Tibial artery (tissue), 4 donors: ENCODE measurements around the gene MILR1.

Experiments used
- DNase-seq, 2 donors: peaks; one replicate each; pipeline ENCODE4 v3.0.0-alpha.2; 2019
- H3K27ac ChIP-seq, 2 donors: fragments of 200-600 bp; sonication (generic) in 1 of 2; 1 replicate in 1 of 2; 2 replicates in 1 of 2; pipeline ENCODE4 v1.5.1; 2018 to 2019; ENCODE audit warnings: mild to moderate bottlenecking in 1 of 2
- H3K27me3 ChIP-seq, 2 donors: fragments of 200-600 bp; sonication (generic) in 1 of 2; one replicate each; pipeline versions ENCODE4 v1.5.1 to v1.6.0; 2016 to 2019
- H3K36me3 ChIP-seq, 3 donors: fragments of 200-600 bp; sonication (generic) in 2 of 3; one replicate each; pipeline ENCODE4 v1.5.1; 2016 to 2019; ENCODE audit warnings: mild to moderate bottlenecking in 2 of 3
- H3K4me1 ChIP-seq, 4 donors: fragments of 200-600 bp; sonication (generic) in 2 of 4; 1 replicate in 3 of 4; 2 replicates in 1 of 4; pipeline ENCODE4 v1.5.1; 2016 to 2019
- H3K4me3 ChIP-seq, 2 donors: fragments of 200-600 bp; sonication (generic) in 1 of 2; 1 replicate in 1 of 2; 2 replicates in 1 of 2; pipeline ENCODE4 v1.5.1; 2018 to 2019; ENCODE audit warnings: mild to moderate bottlenecking in 2 of 2
- H3K9me3 ChIP-seq, 3 donors: fragments of 200-600 bp; sonication (generic) in 1 of 3; one replicate each; pipeline ENCODE4 v1.5.1; 2016 to 2019
- intact Hi-C: fragments of 100-400 bp; cut with DNase I; formaldehyde crosslinking; loops from one replicate; pipeline ENCODE4 v1.15.0; 2023; ENCODE audit warnings: low total_unique reads
- TF ChIP-seq, protein P1 (sequence below), 2 experiments: fragments of 200-600 bp in 1 of 2; fragments of 450-650 bp in 1 of 2; IDR thresholded peaks; one replicate each; pipeline ENCODE4 v1.5.1; 2017 to 2019; ENCODE audit warnings: antibody characterized with exemption in 2 of 2, mild to moderate bottlenecking in 1 of 2, moderate library complexity in 1 of 2

MILR1 gene

DNA sequence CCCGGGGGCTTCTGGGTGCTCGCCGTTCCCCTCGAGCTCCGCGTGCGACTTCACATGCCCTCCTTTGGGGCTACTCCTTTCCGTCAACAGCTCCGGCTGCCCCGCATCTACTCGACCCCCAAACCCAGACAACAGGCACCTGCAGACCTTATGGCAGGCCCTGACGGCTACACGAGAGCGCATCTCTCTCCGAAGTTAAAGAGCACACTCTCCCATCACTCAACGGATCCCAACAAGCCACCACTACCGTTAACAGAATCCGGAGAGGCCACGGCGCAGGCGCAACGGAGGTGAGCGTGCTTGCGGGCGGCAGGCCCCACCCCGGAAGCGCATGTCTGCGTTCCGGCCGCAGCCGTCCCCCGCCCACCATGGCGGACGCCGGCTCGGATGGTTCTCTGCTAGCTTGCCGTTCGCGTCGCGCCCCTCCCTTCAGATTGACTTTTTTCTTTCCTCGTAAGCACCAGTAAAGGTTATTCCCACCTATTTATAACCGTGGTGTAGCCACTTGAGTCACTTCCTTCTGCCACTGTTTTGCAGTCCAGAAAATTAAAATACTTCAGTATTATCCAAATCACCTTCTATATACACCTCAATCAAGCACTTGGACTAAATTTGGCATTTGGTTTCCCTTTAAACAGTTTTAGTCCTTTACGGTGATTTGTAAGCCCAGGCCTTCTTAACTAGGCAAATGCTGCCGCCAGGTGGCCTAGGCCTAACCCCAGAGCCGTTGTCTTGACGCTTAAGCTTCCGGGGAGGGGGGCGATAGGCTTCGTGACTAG, 48.1 kb downstream of the MILR1 start, which contains the start of gene POLG2:
Gene POLG2, minus strand, starts transcription at position 269 of the 779 bp plus-strand sequence. Its CDS starts 86 bp downstream, at position 183.
- peak within 1 kb of the TSS; percentile 79 to 80 for H3K27ac ChIP-seq
- H3K36me3 ChIP-seq = peaks cover 38 to 59% (median 39%) of the 10 kb centered on the region in 3 donors
- intact Hi-C loops = loop anchor here (5.0 kb wide), 1 partner anchor 75 kb away; no protein-coding TSS in a partner anchor
- no peaks in the 10 kb centered on the region for H3K9me3 ChIP-seq
- DNase-seq = peak; percentile 92 to 94
- no peaks in the 10 kb centered on the region for H3K27me3 ChIP-seq
- peaks cover 7 to 70% (median 42%) of the 10 kb centered on the region in 4 donors for H3K4me1 ChIP-seq
- TF ChIP-seq, protein P1, sequence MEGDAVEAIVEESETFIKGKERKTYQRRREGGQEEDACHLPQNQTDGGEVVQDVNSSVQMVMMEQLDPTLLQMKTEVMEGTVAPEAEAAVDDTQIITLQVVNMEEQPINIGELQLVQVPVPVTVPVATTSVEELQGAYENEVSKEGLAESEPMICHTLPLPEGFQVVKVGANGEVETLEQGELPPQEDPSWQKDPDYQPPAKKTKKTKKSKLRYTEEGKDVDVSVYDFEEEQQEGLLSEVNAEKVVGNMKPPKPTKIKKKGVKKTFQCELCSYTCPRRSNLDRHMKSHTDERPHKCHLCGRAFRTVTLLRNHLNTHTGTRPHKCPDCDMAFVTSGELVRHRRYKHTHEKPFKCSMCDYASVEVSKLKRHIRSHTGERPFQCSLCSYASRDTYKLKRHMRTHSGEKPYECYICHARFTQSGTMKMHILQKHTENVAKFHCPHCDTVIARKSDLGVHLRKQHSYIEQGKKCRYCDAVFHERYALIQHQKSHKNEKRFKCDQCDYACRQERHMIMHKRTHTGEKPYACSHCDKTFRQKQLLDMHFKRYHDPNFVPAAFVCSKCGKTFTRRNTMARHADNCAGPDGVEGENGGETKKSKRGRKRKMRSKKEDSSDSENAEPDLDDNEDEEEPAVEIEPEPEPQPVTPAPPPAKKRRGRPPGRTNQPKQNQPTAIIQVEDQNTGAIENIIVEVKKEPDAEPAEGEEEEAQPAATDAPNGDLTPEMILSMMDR (IDR thresholded peaks at IDR 0.05) = peak in 1 of 2 experiments; percentile 32
- H3K4me3 ChIP-seq = peak within 1 kb of the TSS; percentile 74 to 75

GRCh38 chr17:64497565-64498035, 48.7 kb downstream of the MILR1 start:
- Histone ChIP-seq H3K9me3 (no peaks in the 10 kb centered on the region), H3K27me3 (no peaks in the 10 kb centered on the region), H3K4me3 (peak overlapping the region; percentile 74 to 75), H3K4me1 (peaks cover 7 to 76% (median 49%) of the 10 kb centered on the region in 4 donors), H3K27ac (peak overlapping the region; percentile 79 to 80), H3K36me3 (peaks cover 44 to 60% (median 45%) of the 10 kb centered on the region in 3 donors)
- DNase-seq = no peak
- intact Hi-C loops = loop anchor here (5.0 kb wide), 1 partner anchor 75 kb away; no protein-coding TSS in a partner anchor
- TF ChIP-seq, protein P1 (IDR thresholded peaks at IDR 0.05) = no peak

- no peak for DNase-seq
- peaks cover 50 to 62% (median 55%) of the 10 kb centered on the region in 3 donors for H3K36me3 ChIP-seq
- no peak overlapping the region for H3K4me3 ChIP-seq
- intact Hi-C loops = loop anchor here (5.0 kb wide), 1 partner anchor 76 kb away; no protein-coding TSS in a partner anchor
- no peaks in the 10 kb centered on the region for H3K27me3 ChIP-seq
- peak overlapping the region in 1 of 2 donors; percentile 79 for H3K27ac ChIP-seq
- peaks cover 11 to 86% (median 58%) of the 10 kb centered on the region in 4 donors for H3K4me1 ChIP-seq
- no peaks in the 10 kb centered on the region for H3K9me3 ChIP-seq
- TF ChIP-seq, protein P1 (IDR thresholded peaks at IDR 0.05) = no peak
These were observed 49.6 kb downstream of the MILR1 start for GRCh38 chr17:64498308-64499203.

GRCh38 chr17:64499805-64500486, 51.0 kb downstream of the MILR1 start:
- Histone ChIP-seq H3K4me3 (no peak overlapping the region), H3K27ac (no peak overlapping the region), H3K4me1 (peaks cover 14 to 87% (median 62%) of the 10 kb centered on the region in 4 donors), H3K9me3 (no peaks in the 10 kb centered on the region), H3K36me3 (peaks cover 62 to 75% (median 63%) of the 10 kb centered on the region in 3 donors), H3K27me3 (no peaks in the 10 kb centered on the region)
- intact Hi-C loops = loop anchor here (5.0 kb wide), 1 partner anchor 78 kb away; no protein-coding TSS in a partner anchor
- TF ChIP-seq, protein P1 (IDR thresholded peaks at IDR 0.05) = no peak
- DNase-seq = no peak

DNA sequence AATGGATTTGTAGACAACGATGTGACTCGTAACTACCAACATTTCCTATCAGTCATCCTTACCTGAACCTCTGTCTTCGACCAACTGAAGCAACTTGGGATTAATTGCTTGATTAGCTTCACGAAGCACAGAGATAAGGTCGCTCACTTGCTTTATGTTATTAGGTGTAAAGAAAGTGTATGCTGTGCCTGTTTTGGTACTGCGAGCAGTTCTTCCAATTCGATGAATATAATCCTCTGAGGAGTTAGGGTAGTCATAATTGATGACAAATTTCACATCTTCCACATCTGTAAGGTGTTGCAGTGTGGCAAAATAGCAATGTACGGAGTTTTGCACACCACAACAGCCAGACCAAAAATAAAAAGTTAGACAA, 51.6 kb downstream of the MILR1 start:
- intact Hi-C loops = no loop called here
- peaks cover 14 to 82% (median 57%) of the 10 kb centered on the region in 4 donors for H3K4me1 ChIP-seq
- no peak overlapping the region for H3K27ac ChIP-seq
- DNase-seq = no peak
- peaks cover 62 to 75% (median 63%) of the 10 kb centered on the region in 3 donors for H3K36me3 ChIP-seq
- TF ChIP-seq, protein P1 (IDR thresholded peaks at IDR 0.05) = no peak
- no peak overlapping the region for H3K4me3 ChIP-seq
- no peaks in the 10 kb centered on the region for H3K27me3 ChIP-seq
- no peaks in the 10 kb centered on the region for H3K9me3 ChIP-seq
